HG02763 (cell line): ENCODE data around the gene SH3RF3.

Experiments used
- ATAC-seq: cut with Tn5 transposase; IDR thresholded peaks from one replicate; pipeline ENCODE4 v1.9.1; 2021; ENCODE audit warnings: mild to moderate bottlenecking, moderate library complexity; ENCODE audit not compliant: unreplicated experiment

The SH3RF3 gene

DNA sequence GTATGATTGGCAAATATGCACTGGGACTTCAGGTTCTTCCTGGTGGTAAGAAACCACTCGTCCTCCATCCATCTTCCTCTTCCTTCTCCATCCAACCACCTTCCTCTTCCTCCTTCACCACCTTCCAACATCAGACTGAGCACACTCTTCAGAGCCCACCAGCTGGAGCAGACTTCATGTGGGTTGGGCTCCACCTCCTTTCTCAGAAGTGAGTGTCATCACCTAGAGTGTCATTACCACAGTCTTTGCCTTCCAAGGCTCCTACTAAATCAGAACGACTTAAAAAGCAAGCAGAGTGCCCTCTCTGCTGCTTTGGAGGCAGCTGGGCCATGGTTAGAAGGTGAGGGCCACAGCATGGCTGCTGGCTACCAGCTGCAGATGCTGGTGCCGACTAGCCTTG lies 171.6 kb downstream of the SH3RF3 start:
- no peak for ATAC-seq

DNA sequence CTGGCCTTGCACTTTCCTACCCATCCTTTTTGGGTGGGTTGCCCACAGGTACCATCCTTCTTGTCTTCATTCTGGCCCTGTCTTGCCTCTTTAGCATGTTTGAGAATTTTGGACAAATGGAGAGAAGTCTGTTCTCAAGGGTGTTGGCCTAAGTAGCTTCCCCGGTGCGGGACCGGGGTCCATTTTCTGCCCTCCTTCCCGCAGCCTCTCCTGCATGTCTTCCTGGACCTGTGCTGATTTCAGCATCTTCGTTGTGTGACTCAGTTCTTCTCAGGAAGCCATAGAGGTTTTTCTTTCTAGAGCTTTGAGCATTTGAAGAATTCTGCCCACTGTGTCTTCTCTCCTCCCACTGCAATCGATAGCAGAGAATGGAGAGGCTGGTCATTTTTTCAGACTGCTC lies 172.7 kb downstream of the SH3RF3 start:
- ATAC-seq: no peak

DNA sequence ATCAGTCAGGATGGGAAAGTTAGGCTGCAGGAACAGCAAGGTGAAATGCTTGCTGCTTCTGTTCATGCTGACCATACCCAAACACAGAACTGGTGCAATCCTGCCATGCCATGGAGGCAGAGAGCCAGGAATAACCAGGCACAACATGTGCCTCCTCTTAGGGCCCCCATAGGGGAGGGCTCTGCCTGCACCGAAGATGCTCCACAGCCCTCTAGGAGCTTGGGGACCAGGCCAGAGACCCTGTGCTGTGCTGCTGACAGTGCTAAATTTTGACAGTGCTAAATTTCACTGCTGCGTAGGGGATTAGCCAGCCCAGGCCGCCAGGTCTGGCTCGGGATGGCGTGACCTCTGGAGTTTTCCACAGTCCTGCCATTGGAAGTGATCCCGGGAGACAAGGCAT lies 173.3 kb downstream of the SH3RF3 start:
- ATAC-seq: no peak

DNA sequence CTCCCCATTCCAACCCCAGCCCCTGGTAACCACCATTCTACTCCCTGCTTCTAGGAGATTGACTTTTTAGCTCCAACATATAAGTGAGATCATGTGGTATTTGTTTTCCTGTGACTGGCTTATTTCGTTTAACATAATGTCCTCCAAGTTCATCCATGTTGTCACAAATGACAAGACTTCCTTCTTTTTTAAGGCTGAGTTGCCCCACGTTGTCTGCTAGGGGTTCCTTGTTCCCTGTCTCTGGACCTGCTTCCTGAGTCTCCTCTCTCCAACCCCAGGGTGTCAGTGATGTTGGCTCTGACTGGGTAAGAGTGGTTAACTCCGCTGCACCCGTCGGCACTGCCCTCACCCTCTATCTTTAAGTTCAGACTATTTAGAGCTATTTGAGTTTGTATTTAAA lies 175.2 kb downstream of the SH3RF3 start:
- ATAC-seq: no peak

DNA sequence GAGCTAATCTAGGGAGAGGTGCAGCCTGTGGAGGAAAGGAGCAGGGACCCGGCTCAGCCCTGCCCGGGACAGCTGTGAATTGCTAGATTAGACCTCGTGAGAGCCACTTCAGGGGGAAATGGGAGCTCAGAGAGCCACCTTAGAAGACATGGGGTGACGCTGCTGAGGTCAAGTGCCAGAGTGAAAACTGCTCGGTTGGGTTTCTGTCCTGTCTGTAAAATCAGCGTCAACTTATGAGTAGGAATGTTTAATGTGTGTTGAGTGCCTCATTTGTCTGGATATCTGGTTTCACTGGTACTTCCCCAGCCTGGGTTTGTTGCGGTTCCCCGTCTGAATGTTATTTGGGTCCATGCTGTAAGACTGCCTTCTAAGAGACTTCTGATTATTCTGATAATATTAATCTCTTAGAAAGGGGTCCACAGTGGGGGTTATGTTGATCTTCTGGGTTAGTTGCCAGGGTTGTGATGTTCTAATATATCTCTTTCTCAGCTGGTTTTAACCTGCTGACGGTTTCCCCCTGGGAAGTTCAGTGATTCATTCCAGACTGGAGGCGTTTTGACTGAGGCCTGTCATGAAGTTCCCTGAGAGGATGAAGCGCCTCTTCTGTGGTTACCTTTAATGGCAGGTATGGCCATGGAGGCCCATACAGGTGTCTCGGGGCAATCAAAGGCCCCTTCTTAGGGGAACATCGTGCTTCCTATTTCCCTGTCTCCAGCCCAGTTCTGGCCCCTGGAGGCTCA lies 175.9 kb downstream of the SH3RF3 start:
- no peak for ATAC-seq

DNA sequence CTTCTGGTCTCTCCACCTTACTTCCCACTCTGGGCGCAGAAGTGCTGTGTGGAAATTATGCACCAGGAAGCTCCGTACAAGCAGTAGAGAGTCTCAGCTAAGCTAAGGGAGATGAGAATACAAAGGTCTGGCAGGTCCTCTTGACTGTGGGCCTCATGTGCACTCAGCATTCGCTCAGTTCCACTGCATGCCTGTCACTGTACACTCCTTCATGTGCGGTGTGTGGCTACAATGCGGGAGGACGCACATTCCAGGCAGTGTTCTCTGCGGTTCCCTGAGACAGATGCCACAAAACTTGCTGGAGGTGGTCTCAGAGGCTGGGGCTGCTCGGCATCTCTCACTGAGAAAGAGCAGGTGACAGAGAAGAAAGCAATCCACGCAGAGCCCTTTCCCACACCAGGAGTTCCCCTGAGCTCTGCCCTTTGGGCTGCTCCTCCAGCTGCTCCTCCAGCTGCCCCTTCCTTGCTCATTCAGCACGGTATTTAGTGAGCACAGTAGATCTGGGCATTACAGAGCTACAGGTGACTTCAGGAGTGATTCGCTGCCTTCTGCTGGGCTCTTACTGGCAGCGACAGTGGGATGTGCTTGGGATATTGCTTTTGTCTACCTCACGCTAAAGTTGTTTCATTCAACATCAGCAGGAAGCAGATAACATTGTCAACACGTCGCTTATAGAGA lies 176.6 kb downstream of the SH3RF3 start:
- ATAC-seq: no peak

DNA sequence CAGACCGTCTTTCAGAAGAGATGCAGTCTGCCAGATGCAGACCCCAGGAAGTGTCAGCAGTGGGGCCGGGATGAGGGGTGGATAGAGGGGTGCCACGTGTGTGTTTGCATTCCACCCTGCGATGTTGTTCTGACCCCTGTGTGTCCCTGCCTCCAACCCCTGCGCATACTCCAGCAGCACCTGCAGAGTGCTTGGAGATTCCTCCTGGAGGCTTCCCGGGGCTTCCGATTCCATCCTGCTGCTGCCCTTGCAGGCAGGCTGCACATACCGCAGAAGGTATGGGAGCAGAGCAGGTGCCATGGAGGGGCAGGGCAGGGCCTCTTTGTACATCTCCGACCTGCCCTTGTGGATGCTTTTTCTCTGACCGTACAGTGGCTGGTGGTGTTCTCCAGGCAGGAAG lies 177.2 kb downstream of the SH3RF3 start:
- no peak for ATAC-seq

DNA sequence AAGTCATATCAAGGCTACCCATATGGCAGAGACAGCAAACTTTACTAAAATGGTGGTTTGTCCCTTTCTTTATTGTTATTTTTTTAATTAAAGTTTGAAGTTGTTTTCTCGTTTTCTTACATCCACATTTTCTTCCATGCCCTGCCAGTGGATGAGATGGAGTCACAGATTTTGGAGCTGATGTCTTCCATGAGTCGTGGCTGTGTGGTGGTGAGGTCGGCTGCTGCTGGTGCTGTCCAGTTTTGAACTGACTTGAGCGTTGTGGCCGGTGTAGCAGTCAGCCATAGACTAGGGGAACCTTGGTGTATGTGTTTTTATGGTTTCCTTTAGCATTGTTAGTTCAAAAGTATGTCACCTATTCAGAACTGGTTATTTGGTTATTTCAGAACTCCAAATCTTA lies 182.8 kb downstream of the SH3RF3 start:
- ATAC-seq: no peak

DNA sequence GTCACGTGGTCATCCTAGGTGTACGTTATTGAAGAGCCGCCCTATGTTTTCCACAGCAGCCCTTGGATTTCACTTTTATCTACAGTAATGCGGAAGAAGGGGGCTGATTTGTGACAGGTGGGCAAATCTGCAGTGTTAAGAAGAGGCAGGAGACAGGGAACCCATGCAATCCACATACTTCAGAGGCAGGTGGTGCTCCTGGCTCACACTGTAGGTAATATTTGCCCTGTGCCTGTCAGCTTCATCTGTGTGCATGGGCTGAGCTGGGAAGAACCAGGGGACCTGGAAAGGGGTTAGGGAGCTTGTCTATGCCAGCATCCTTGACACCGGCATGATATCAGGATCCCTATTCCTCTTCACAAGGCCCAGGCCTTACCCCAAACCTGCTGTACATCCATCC lies 183.9 kb downstream of the SH3RF3 start:
- ATAC-seq: no peak

DNA sequence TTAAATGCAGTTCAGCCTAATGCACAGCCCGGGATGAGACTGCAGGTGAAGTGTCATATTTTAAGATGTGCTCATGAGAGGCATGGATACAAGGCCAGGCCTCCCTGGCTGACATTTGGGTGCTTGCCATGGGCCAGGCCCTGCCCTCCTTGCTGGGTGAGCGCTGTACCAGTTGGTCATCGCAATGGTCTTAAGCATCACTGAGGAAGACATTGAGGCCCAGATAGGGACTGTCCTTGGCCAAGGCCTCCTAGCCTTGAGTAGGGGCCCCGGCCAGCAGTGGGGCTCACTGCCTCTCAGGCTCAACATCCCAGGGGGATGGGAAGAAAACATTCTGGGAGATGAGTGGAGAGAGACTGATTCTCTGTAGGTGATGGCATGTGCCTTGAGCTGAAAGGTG lies 184.3 kb downstream of the SH3RF3 start:
- no peak for ATAC-seq

DNA sequence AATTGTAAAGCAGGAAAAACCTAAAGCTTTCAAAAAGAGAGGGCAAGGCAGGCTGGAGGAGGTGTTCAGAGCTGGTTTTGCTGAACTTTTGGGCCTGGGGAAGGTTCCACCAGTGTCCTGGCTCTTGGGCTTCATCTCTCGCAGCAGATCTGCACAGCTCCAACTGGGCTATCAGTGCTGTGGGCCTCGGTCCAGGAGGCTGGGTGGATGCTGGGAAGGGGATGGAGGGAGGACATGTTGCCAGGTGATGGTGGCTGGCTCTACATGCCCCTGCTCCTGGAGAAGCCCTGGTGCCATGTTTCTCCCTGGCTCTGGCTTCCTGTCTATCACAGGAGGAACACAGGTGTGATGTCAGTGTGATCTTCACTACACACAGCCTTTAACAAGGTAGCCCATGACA lies 187.1 kb downstream of the SH3RF3 start:
- ATAC-seq: no peak

DNA sequence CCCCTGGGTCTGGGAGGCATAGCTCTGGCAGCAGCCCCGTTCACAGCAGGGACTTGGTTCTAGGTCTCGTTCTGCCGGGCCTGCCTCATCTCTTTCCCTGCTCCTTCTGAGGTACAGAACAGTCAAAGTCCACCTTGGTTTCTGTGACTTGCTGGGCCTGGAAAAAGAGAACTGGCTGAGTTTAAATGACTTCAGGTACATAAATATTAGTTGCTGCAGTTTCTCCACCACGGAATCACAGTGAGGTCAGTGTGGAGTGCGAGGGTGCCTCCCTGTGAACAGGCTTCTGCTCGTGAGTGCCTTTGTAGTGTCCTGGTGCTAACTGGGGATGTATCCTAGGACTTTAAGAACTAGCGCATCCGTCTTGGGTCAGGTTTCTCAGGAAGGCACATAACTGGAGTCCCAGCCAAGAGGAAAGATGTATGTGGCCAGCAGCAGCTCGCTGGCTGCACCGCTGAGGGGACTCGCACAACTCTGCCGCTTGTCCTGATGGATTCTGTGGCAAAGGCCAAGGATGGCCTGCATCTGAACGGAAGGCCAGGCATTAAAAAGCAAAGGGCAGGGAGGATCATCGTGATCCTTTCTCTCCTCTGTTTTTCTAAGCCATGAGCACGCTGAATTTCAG lies 188.6 kb downstream of the SH3RF3 start:
- no peak for ATAC-seq

DNA sequence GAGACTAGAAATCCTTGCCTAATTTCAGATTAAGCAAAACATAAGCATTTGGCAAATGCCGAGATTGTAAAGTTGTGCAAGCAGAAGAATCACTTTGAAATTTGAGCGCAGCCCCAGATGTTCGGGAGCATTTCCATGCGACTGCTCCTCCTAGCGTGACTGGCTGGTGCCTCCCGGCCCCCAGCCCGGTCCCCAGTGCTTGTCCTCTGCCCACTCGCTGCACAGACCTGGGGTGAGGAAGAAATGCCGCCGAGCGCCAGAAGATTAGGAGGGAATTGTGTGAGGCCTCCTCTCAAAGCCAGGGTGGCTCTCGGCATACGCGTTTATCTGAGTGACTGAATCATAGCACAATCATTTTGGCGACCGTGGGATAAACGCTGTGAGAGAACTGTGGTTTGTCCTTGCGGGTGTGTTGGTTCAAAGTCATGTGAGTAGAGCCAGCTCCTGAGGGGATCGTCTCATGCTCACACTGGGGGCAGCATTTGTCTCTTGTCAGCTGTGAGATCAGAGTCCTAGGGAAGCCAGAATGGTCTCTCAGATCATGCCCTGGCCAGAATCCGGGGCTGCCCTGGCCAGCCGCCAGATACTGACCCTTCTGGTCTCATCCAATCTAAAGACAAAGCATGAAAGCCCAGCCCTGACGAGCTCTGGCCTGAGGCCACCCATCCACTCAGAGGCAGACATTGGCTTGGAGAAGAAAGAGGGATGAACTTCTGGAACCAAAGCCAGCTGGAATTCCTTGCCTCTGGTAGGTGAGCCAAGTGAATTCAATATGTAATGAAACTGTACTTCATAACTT lies 189.3 kb downstream of the SH3RF3 start:
- no peak for ATAC-seq

DNA sequence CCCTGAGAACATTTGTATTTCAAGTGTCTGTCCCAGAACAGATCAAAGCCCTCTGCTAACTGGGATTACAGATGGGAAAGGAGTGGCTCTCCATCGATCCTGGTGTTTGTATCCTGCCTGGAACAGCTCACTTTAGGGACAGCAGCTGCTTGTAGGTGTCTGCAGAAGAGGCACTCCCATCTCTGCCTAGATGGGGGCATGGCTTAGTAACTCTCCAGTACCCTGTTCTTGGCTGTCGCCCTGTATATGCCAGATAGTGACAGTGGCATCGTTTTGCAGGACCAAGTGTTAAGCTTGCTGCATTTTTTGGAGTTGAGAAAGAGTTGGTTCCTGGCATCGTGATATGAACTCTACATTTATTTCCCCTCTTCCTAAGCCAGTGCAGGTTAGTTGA lies 189.9 kb downstream of the SH3RF3 start:
- ATAC-seq: no peak

DNA sequence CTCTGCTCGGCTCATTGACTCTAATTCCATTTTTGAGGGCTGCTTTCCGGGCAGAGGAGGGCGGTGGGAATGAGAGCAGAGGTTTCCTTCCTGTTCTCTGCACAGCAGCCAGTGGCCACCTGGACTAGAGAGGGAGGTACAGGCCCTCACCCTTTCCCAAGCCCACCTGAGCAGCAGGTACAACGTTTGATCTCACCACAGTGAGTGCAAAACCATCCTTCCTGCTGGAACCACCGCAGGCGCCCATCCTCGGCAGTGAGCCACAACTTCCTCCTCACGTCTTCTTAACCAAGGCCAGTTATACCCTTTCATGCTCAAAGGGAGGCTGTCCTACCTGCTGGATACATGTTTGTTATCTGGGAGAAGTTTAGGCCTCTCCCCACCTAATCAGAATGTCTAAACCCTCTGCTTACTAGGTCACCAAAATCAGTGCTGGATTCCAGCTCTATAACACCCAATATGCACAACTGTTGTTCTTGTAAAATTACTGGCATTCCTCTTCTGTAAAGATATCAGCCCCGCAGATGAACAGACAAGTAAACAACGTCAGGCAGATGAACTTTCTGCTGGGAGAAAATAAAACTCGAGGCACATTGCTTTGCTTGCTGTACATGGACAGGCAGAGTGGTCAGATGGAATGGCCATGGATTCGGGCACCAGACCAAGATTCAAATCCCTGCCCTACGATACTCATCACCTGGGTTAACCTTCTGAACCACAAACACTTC lies 191.4 kb downstream of the SH3RF3 start:
- no peak for ATAC-seq

DNA sequence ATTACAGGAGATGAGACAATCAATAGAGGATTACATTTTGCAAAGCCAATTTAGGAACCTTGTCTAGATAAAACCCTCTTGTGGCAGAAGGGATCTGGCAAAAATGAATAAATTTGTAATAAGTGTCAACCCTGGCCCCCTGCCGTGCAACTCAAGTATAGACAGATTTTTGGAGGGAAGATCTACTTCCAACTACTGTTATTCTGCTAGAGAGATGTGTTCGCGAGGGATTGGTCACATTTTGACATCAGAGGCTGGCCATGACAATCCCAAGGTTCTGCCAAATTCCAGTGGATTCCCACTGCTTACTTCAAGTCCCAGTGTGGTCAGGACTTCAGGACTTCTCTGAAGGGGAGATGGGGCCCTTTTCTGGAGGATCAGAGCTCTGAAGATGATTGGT lies 192.6 kb downstream of the SH3RF3 start:
- no peak for ATAC-seq

DNA sequence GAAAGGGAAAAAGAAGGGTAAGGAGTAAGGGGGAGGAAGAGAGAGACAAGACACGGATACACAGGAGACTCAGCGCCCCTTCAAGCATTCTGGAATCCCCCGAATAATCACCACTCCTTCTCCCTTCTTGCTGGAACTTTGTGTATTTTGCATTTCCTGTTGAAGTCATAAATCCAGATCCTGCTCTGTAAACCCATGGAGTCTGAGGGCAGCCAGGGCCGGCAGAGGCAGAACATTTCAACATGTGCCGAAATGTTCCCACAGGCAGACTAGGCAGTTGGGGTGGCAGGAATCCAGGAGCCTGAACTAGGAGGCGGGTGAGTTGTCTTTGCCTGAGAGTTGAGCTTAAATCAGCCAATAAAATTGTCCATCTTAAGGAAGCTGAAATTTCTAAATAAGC lies 193.1 kb downstream of the SH3RF3 start:
- ATAC-seq: no peak

DNA sequence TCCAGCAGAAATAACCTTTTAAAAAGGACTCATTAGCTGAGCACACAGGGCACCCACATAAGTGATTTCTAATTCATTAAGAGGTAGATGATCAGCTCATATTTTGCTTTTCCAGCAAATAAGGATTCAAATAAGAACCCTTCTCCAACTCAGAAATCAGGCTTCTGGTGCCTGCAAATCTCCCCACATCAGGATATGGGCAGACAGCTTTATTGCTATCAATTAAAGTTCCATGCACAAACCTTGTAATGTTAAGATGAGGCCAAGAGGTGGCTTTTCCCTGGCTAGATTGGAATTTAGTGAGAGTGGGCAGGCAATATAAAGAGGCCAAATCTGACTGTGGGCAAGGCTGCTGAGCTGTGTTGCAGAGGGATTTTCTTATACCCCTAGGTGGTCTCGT lies 193.6 kb downstream of the SH3RF3 start:
- ATAC-seq: no peak

DNA sequence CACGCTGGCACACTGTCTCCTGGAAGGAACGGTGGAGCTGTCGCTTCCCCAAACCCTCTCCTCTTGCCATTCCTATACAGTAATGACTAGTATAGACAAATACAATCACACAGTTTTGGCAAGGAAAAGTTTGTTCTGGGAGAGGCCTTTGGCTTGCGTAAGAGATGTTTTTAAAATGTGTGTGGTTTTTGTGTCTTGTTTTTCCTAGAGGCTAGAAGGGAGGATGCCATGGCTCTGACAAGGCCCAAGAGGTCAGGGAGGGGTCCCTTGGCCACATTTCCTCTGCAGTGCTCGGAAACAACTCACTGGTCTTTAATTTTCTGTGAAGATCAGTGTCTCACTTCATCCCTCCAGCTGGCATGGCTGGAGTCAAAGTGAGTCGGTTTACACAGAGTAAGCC lies 195.9 kb downstream of the SH3RF3 start:
- no peak for ATAC-seq

DNA sequence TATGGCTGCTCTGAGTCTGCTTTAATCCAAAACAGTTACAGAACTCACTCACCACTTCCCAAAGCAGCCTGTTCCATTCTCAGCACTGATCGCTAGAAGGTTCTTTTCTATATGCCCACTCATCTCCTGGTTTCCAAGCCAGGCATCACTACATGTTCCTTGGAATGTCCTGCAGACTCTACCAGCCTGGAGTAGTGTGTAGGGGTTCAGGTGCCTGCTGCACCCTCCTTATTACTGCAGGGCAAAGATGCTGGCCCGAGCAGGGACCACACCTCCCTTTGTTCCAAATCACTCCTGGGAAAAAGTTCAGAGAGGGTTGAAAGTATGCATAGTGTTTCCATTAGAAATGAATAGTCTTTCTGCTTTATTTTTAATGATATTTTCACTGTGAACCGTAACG lies 196.6 kb downstream of the SH3RF3 start:
- ATAC-seq: no peak

DNA sequence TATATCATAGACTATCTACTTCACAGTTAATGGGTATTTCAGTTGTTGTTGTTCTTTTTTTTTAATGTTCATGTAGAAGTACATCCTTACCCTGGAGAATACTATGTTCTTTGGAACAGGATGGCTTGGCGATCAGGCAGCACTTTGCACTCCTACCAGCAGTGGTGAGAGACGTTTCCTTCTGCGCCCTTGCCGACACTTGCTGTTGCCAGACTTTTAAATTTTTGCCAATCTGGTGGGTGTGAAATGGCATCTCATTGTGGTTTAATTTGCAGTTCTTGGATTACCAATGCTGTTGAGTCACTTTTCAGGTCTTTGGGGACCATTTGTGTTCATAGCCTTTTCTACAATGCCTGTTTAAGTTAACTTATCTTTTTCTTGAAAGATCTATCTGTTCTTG lies 197.3 kb downstream of the SH3RF3 start:
- ATAC-seq: no peak
